ENCODE results near the gene TMEM35A.

DNA sequence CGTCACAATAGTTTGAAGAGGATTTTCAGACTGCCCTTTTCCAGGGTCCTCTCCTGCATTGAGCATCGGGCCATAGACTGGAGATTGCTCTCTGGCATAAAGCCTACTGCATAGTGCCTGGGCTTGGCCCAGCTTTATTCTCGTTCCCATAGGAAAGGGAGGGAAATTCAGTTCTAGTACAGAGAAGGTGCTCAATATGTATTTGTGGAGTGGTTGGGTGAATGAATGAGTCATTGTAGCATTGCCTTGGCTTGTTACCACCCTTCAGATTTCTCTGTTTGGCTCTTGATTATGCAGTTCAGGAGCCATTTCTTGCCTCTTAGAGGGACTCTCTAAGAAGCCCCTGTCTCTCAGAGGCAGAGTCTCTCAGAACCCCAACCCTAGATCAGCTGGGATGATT is 2.6 kb downstream of the TMEM35A start:
- TF ChIP-seq, protein P1, sequence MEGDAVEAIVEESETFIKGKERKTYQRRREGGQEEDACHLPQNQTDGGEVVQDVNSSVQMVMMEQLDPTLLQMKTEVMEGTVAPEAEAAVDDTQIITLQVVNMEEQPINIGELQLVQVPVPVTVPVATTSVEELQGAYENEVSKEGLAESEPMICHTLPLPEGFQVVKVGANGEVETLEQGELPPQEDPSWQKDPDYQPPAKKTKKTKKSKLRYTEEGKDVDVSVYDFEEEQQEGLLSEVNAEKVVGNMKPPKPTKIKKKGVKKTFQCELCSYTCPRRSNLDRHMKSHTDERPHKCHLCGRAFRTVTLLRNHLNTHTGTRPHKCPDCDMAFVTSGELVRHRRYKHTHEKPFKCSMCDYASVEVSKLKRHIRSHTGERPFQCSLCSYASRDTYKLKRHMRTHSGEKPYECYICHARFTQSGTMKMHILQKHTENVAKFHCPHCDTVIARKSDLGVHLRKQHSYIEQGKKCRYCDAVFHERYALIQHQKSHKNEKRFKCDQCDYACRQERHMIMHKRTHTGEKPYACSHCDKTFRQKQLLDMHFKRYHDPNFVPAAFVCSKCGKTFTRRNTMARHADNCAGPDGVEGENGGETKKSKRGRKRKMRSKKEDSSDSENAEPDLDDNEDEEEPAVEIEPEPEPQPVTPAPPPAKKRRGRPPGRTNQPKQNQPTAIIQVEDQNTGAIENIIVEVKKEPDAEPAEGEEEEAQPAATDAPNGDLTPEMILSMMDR (IDR thresholded peaks at IDR 0.05): no peak
- TF ChIP-seq POLR2A (IDR thresholded peaks at IDR 0.05): no peak

Data from prostate gland (tissue), 2 donors.